NT2/D1 (cell line): ENCODE measurements around the gene EWSR1.

Source experiments
- DNase-seq: peaks from one replicate; pipeline ENCODE4 v3.0.0-alpha.2; 2011; ENCODE audit warnings: low read depth, low spot score
- H3K27me3 ChIP-seq: 2 replicates; pipeline ENCODE4 v1.6.0; 2011; ENCODE audit warnings: mild to moderate bottlenecking; ENCODE audit not compliant: insufficient read length, insufficient read depth
- H3K36me3 ChIP-seq: 2 replicates; pipeline ENCODE4 v1.6.1; 2011; ENCODE audit warnings: mild to moderate bottlenecking, low read length, mixed read lengths; ENCODE audit not compliant: insufficient read depth, insufficient read length
- H3K4me1 ChIP-seq: 2 replicates; pipeline ENCODE4 v1.5.1; 2011; ENCODE audit not compliant: insufficient read depth, insufficient read length
- H3K4me3 ChIP-seq: 2 replicates; pipeline ENCODE4 v1.5.1; 2011; ENCODE audit warnings: low read depth; ENCODE audit not compliant: insufficient read length
- H3K9ac ChIP-seq: 2 replicates; pipeline ENCODE4 v1.6.0; 2011; ENCODE audit warnings: low read depth; ENCODE audit not compliant: insufficient read length
- H3K9me3 ChIP-seq: 2 replicates; pipeline ENCODE4 v1.5.1; 2011; ENCODE audit warnings: mild to moderate bottlenecking, low read length; ENCODE audit not compliant: insufficient read depth
- SUZ12 ChIP-seq: IDR thresholded peaks from 2 replicates; pipeline ENCODE4 v1.6.1; 2011; ENCODE audit not compliant: insufficient read length, insufficient read depth; ENCODE audit errors: extremely low read depth
- YY1 ChIP-seq: IDR thresholded peaks from 2 replicates; pipeline ENCODE4 v1.6.1; 2011; ENCODE audit not compliant: insufficient read length, insufficient read depth
- ZNF274 ChIP-seq: IDR thresholded peaks from 2 replicates; pipeline ENCODE4 v1.6.1; 2011; ENCODE audit warnings: mild to moderate bottlenecking, low read depth, low read length

Gene EWSR1

DNA sequence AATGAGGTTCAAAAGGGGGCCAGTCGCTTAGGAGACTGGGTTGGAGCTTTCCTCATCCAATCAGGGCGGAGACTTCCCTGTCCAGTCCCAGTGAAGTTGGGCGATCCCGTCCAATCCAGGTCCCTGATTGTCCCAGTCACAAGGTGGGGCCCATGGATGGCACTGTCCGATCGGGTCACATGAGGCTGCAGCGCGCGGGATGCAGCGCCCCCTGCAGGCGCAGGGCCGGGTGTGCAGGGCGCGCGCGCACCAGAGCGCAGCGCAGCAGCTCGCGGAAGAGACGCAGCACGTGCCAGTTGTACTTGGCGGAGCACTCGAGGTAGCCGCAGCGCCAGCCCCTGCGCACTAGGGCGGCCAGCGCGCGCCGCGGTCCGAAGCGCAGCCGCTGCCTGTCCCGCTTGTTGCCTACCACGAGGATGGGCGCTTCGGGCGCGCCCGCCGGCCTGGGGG is 45.1 kb downstream of the EWSR1 start:
- Histone ChIP-seq H3K9ac (no peak overlapping the region), H3K36me3 (peaks cover 27% of the 10 kb centered on the region), H3K4me3 (no peak overlapping the region), H3K27me3 (peaks cover 34% of the 10 kb centered on the region), H3K9me3 (no peaks in the 10 kb centered on the region; the same call in 1 of the 2 replicates), H3K4me1 (peaks cover 23% of the 10 kb centered on the region)
- DNase-seq: no peak
- TF ChIP-seq SUZ12 (no peak), YY1 (no peak), ZNF274 (no peak)

- Histone ChIP-seq H3K27me3 (peaks cover 34% of the 10 kb centered on the region), H3K4me1 (peaks cover 18% of the 10 kb centered on the region), H3K9ac (peak overlapping the region; percentile 74), H3K4me3 (peak overlapping the region; percentile 45), H3K36me3 (peaks cover 21% of the 10 kb centered on the region), H3K9me3 (no peaks in the 10 kb centered on the region; the same call in 1 of the 2 replicates)
- no peak for DNase-seq
- TF ChIP-seq YY1 (no peak), ZNF274 (no peak), SUZ12 (no peak)
Observed at GRCh38 chr22:29313576-29314466, 45.8 kb downstream of the EWSR1 start.

- peak overlapping the region; percentile 74 for H3K9ac ChIP-seq
- no peak for DNase-seq
- peaks cover 34% of the 10 kb centered on the region for H3K27me3 ChIP-seq
- peaks cover 20% of the 10 kb centered on the region for H3K36me3 ChIP-seq
- no peaks in the 10 kb centered on the region; the same call in 1 of the 2 replicates for H3K9me3 ChIP-seq
- no peak for TF ChIP-seq SUZ12
- TF ChIP-seq ZNF274: no peak
- TF ChIP-seq YY1: no peak
- H3K4me3 ChIP-seq: peak overlapping the region; percentile 45
- peaks cover 15% of the 10 kb centered on the region for H3K4me1 ChIP-seq
Observed at GRCh38 chr22:29314537-29315285, 46.6 kb downstream of the EWSR1 start.

DNA sequence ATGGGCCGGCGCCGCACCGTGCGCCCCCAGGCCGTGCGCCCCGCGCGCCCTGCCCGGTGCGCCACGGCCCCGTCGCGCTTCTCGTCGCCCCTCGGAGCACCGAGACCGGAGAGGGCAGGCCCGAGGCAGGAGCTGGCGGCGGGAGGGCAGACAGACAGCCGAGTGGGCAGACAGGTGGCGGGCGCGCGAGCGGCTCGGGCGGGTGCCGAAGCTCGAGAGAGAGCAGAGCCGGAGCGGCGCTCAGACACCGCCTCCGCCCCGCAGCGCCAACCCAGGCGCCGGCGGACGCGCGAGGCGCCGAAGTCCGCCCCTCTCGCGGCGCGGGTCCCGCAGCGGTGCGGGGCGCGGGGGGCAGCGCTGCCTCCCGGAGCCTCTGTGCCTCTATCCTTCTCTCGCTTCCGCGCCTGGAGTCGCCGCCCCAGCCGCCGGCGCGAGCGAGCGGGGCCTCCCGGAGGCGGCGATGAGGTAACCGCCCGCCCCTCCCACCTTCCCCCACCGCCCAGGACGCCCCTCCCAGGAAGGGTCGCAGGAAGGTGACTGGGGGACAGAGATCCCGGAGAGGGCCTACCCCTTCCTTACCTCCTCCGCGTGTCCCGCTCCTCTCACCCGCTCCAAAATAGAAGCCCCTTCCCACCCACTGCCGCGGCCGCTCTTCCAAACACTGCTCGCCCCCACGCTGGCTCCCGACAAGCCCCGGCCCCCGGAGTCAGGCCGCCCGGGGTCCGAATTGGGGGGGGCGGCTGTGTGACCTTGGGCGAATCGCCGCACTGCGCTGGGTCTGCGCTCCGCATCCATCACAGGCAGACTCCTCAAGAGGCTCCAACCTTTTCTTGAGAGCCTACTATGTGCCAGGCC is 47.4 kb downstream of the EWSR1 start, which contains the start of gene RASL10A:
Gene RASL10A, minus strand, starts transcription at position 412 of the 855 bp plus-strand sequence. CDS start 451 bp downstream, outside the sequence.
- peaks cover 18% of the 10 kb centered on the region for H3K36me3 ChIP-seq
- H3K4me1 ChIP-seq: peaks cover 15% of the 10 kb centered on the region
- peak within 1 kb of the TSS; percentile 45 for H3K4me3 ChIP-seq
- H3K9me3 ChIP-seq: no peaks in the 10 kb centered on the region; the same call in 1 of the 2 replicates
- no peak for DNase-seq
- H3K27me3 ChIP-seq: peaks cover 34% of the 10 kb centered on the region
- peak within 1 kb of the TSS; percentile 74 for H3K9ac ChIP-seq
- TF ChIP-seq ZNF274 (no peak), SUZ12 (no peak), YY1 (no peak)

- H3K9me3 ChIP-seq: no peaks in the 10 kb centered on the region; the same call in 1 of the 2 replicates
- TF ChIP-seq YY1 (no peak), ZNF274 (no peak), SUZ12 (no peak)
- H3K36me3 ChIP-seq: peaks cover 16% of the 10 kb centered on the region
- H3K4me3 ChIP-seq: no peak overlapping the region
- H3K4me1 ChIP-seq: peaks cover 13% of the 10 kb centered on the region
- H3K9ac ChIP-seq: peak overlapping the region; percentile 42
- no peak for DNase-seq
- H3K27me3 ChIP-seq: peaks cover 34% of the 10 kb centered on the region
Observed at GRCh38 chr22:29316141-29316828, 48.2 kb downstream of the EWSR1 start.

GRCh38 chr22:29317827-29318454 is 49.9 kb downstream of the EWSR1 start:
- TF ChIP-seq SUZ12 (no peak), ZNF274 (no peak), YY1 (no peak)
- Histone ChIP-seq H3K36me3 (peaks cover 4% of the 10 kb centered on the region), H3K27me3 (peaks cover 34% of the 10 kb centered on the region), H3K4me3 (no peak overlapping the region), H3K9me3 (no peaks in the 10 kb centered on the region; the same call in 1 of the 2 replicates), H3K4me1 (peaks cover 9% of the 10 kb centered on the region), H3K9ac (no peak overlapping the region)
- no peak for DNase-seq
